ENCODE data around the gene ESPN.

DNA sequence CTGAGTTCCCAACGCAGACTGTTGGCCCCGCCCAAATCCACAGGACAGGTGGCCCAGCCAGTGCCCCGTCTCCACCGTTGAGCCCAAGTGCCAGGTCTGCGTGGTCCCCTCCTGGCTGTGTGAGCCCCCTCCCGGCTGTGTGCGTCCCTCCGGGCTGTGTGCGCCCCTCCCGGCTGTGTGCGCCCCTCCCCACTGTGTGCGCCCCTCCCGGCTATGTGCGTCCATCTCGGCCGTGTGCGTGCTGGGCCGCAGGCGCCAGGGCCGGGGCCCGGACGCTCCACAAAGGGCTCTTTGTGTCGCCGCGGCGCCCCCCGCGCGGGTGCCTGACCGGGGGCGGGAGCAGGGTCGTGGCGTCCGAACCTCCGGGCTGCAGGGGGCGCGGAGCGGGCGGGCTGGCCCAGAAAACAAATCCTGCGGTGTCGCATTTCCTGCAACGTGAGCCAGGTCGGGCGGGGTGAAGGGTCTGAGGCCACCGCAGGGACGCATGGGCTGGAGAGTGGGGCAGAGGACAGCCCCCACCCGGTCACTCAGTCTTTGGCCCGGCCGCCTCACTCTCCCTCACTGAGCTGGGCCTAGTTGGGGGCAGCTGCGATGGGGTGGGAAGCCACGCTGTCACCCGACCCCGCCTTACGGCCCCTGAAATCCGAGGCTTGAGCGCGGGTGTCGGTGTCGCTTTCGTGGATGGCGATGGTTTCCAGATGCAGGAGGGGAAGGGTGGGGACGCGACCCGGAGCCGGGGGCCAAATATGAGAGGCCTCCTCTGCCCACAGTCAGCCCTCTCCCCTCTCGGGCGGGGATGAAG, 22.6 kb downstream of the ESPN start:
- TF ChIP-seq POLR2AphosphoS5 (IDR thresholded peaks at IDR 0.05; ENCODE audit: low read depth, low read length) = no peak
- TF ChIP-seq, protein P1, sequence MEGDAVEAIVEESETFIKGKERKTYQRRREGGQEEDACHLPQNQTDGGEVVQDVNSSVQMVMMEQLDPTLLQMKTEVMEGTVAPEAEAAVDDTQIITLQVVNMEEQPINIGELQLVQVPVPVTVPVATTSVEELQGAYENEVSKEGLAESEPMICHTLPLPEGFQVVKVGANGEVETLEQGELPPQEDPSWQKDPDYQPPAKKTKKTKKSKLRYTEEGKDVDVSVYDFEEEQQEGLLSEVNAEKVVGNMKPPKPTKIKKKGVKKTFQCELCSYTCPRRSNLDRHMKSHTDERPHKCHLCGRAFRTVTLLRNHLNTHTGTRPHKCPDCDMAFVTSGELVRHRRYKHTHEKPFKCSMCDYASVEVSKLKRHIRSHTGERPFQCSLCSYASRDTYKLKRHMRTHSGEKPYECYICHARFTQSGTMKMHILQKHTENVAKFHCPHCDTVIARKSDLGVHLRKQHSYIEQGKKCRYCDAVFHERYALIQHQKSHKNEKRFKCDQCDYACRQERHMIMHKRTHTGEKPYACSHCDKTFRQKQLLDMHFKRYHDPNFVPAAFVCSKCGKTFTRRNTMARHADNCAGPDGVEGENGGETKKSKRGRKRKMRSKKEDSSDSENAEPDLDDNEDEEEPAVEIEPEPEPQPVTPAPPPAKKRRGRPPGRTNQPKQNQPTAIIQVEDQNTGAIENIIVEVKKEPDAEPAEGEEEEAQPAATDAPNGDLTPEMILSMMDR (IDR thresholded peaks at IDR 0.05) = no peak
- TF ChIP-seq, protein P2, sequence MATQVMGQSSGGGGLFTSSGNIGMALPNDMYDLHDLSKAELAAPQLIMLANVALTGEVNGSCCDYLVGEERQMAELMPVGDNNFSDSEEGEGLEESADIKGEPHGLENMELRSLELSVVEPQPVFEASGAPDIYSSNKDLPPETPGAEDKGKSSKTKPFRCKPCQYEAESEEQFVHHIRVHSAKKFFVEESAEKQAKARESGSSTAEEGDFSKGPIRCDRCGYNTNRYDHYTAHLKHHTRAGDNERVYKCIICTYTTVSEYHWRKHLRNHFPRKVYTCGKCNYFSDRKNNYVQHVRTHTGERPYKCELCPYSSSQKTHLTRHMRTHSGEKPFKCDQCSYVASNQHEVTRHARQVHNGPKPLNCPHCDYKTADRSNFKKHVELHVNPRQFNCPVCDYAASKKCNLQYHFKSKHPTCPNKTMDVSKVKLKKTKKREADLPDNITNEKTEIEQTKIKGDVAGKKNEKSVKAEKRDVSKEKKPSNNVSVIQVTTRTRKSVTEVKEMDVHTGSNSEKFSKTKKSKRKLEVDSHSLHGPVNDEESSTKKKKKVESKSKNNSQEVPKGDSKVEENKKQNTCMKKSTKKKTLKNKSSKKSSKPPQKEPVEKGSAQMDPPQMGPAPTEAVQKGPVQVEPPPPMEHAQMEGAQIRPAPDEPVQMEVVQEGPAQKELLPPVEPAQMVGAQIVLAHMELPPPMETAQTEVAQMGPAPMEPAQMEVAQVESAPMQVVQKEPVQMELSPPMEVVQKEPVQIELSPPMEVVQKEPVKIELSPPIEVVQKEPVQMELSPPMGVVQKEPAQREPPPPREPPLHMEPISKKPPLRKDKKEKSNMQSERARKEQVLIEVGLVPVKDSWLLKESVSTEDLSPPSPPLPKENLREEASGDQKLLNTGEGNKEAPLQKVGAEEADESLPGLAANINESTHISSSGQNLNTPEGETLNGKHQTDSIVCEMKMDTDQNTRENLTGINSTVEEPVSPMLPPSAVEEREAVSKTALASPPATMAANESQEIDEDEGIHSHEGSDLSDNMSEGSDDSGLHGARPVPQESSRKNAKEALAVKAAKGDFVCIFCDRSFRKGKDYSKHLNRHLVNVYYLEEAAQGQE (IDR thresholded peaks at IDR 0.05; ENCODE audit: insufficient read depth in 1 of 2, low read depth in 2 of 2, low read length in 1 of 2) = no peak
- no peak for TF ChIP-seq SIN3A (IDR thresholded peaks at IDR 0.05; ENCODE audit: borderline replicate concordance, insufficient read depth, low read depth, low read length)

All from Panc1 (cell line).